ENCODE measurements around the gene TRIM2. TPM values are rescaled to one million over a fixed set of nuclear protein-coding genes. Genes with fewer than 3 reads are reported as not detected.

Gene TRIM2
- total RNA-seq, 2 donors from 2014 or later: 0.32 to 4.4 TPM

DNA sequence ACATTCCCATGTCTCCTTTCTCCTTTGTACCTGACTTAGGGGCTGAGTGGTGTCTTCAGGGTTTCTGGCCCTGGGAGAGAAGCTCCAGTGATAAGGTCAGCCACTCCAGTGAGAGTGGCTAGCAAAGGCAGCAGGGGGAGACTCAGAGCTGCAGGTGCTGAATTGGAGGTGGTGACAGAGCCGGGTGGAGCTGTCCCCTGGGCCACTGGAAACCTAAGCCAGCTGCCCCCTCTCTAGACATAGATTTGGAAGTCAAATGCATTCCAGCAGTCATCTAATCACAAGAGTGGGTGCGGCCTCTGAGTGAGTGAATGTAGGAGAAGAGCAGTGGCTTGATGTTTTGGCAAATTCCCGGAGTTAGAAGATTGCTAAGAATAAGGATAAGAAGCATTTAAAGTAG is 28.5 kb downstream of the TRIM2 start:
- H3K9me3 Mint-ChIP-seq: no peaks in the 10 kb centered on the region
- no peak overlapping the region for H3K27ac Mint-ChIP-seq
- no peak for DNase-seq (ENCODE audit: low spot score in 2 of 2)
- no peak for ATAC-seq
- H3K36me3 Mint-ChIP-seq: no peaks in the 10 kb centered on the region

- Mint-ChIP-seq H3K27ac (no peak overlapping the region), H3K36me3 (no peaks in the 10 kb centered on the region), H3K9me3 (no peaks in the 10 kb centered on the region)
- ATAC-seq (no peak), DNase-seq (ENCODE audit: low spot score in 2 of 2) (no peak)
These were observed 29.6 kb downstream of the TRIM2 start for GRCh38 chr4:153233761-153234371.

GRCh38 chr4:153234885-153235284 is 30.6 kb downstream of the TRIM2 start:
- ATAC-seq (peak; percentile 37 to 50), DNase-seq (ENCODE audit: low spot score in 2 of 2) (no peak)
- Mint-ChIP-seq H3K36me3 (no peaks in the 10 kb centered on the region), H3K9me3 (no peaks in the 10 kb centered on the region), H3K27ac (no peak overlapping the region)

GRCh38 chr4:153238135-153238919 is 34.1 kb downstream of the TRIM2 start:
- H3K36me3 Mint-ChIP-seq: no peaks in the 10 kb centered on the region
- no peak overlapping the region for H3K27ac Mint-ChIP-seq
- ATAC-seq (no peak), DNase-seq (ENCODE audit: low spot score in 2 of 2) (no peak)
- no peaks in the 10 kb centered on the region for H3K9me3 Mint-ChIP-seq

GRCh38 chr4:153239409-153239808 is 35.2 kb downstream of the TRIM2 start:
- DNase-seq (ENCODE audit: low spot score in 2 of 2) (no peak), ATAC-seq (no peak)
- no peaks in the 10 kb centered on the region for H3K36me3 Mint-ChIP-seq
- H3K27ac Mint-ChIP-seq: no peak overlapping the region
- H3K9me3 Mint-ChIP-seq: no peaks in the 10 kb centered on the region

- ATAC-seq (no peak), DNase-seq (ENCODE audit: low spot score in 2 of 2) (no peak)
- H3K36me3 Mint-ChIP-seq: no peaks in the 10 kb centered on the region
- H3K9me3 Mint-ChIP-seq: no peaks in the 10 kb centered on the region
- peak overlapping the region in 1 of 2 donors; percentile 66 for H3K27ac Mint-ChIP-seq
These were observed 37.1 kb downstream of the TRIM2 start for GRCh38 chr4:153241295-153241694.

DNA sequence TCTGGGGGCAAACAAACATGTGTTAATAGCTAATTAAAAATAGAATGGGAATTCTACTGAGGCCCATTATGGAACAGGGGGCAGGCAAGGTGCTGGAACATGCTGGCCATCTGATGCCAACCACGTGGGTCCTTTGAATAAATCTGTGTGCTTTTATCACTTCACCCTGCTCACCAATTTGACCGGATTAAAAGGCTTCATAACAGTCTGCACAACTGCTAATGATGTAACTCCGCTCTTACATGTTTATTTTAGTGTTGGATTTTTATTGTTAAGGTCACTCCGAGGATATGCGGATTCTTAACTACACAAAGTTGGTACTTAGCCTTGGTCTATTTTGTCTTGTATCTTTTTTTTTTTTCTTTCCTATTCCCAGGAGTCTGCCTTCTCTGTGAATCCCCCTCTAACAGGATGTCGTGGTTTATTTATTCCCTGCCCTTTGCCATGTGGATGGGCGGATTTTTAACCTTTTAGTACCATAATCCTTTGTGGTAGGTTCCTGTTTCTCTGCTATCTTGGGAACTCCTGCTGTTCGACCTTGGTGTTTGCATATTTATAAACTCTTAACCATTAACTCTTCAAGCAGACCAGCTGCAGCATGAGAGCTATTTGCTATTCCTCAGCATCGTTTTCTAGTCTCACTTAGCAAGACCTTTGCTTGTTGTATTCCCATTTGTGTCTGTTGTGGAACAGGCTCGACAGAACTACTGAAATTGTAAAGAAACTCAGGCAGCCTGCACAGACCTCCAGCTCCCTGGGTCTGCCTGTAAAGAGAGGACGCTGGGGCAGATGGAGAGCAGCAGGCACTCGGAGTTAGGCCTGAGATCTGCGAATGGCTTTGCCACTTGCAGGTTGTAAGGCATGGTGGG is 38.0 kb downstream of the TRIM2 start:
- Mint-ChIP-seq H3K27ac (peak overlapping the region; percentile 15 to 21), H3K9me3 (no peaks in the 10 kb centered on the region), H3K36me3 (no peaks in the 10 kb centered on the region)
- ATAC-seq (no peak), DNase-seq (ENCODE audit: low spot score in 2 of 2) (no peak)

DNA sequence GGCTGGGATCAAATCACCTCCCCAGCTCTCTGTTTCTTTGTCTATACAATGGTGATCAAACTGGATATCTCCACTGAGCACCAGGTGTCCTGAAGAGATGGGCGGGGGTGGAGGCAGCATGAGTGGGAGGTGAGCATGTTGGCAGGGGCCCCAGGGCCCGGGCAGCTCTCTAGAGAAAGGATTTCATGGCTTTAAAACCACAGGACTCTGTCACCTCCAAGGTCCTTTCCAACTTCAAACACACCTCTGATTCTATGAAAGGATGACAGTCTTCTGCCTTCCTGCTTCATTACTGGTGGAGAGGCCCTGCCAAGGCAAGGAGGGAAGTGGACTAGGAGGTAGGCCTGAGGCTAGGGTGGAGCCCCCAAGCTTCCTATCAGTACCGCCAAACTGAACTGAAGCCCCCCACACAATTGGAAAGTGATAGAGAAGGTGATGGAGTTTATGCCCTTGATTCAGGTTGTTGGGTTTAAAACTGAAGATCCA is 38.6 kb downstream of the TRIM2 start:
- no peaks in the 10 kb centered on the region for H3K9me3 Mint-ChIP-seq
- no peaks in the 10 kb centered on the region for H3K36me3 Mint-ChIP-seq
- H3K27ac Mint-ChIP-seq: peak overlapping the region; percentile 15 to 21
- ATAC-seq: no peak
- DNase-seq (ENCODE audit: low spot score in 2 of 2): no peak

DNA sequence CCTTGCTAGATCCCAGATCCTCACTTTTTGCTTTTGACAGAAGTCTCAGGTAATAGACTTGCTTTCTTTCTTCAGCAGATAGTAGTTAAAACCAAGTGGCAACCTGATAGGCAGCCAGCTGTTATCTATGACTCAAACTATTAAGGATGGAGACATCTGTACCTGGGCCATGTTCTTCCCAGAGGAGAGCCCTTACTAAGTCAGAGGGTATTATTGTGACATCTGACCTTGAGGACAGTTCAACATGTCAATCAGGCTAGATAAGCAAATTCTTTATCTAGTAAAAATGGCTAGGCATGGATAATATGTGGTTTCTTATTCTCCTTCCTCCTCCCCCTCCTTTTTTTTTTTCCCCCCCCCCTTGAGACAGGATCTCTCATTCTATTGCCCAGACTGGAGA is 39.2 kb downstream of the TRIM2 start:
- H3K27ac Mint-ChIP-seq: no peak overlapping the region
- H3K9me3 Mint-ChIP-seq: no peaks in the 10 kb centered on the region
- no peak for ATAC-seq
- no peaks in the 10 kb centered on the region for H3K36me3 Mint-ChIP-seq
- DNase-seq (ENCODE audit: low spot score in 2 of 2): no peak

GRCh38 chr4:153244969-153245368 is 40.7 kb downstream of the TRIM2 start:
- ATAC-seq (no peak), DNase-seq (ENCODE audit: low spot score in 2 of 2) (no peak)
- Mint-ChIP-seq H3K9me3 (no peaks in the 10 kb centered on the region), H3K27ac (no peak overlapping the region), H3K36me3 (no peaks in the 10 kb centered on the region)

DNA sequence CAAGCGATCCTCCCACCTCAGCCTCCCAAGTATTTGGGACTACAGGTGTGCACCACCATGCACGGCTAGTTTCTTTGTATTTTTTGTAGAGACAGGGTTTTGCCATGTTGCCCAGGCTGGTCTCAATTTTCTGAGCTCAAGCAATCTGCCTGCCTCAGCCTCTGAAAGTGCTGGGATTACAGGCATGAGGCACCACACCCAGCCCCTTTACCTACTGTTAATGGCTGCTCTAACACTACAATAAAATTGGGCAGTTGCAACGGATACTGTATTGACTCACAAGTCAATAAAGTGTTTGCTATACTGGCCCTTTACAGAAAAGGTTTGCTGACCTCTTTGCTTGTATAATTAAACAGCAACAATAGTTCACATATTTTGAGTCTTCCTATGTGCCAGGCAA is 41.5 kb downstream of the TRIM2 start:
- ATAC-seq (no peak), DNase-seq (ENCODE audit: low spot score in 2 of 2) (no peak)
- Mint-ChIP-seq H3K27ac (no peak overlapping the region), H3K36me3 (no peaks in the 10 kb centered on the region), H3K9me3 (no peaks in the 10 kb centered on the region)

DNA sequence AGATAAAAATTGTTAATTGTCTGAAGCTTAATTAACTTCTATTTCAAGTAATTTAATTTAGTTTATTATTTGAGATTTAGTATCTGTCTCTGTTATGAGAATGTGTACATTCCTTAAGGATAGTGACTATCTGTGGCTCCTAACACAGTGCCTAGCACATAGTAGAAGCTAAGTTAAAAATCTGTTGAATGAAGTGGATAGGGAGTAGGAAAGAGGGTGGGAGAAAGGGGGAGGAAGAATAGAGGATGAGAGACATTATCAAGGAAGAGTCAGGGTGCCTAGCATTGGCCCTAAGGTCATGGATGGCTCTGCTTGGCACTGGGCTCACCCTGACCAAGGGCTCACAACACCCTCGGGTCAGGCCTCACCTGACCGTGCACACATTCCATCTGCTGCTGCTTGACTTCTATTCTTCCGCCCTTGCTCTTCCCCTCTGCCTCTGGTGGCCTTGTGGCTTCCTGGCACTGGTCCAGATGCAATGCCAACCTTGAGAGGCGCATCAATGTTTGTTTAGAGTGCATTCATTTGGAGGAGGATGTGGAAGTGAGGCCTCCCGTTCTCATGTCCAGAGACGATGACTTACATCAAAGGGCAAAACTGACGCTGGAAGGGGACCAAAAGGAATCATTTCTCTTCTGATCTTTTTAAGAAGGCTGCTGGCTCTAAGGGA is 42.3 kb downstream of the TRIM2 start:
- Mint-ChIP-seq H3K27ac (no peak overlapping the region), H3K36me3 (no peaks in the 10 kb centered on the region), H3K9me3 (no peaks in the 10 kb centered on the region)
- no peak for ATAC-seq
- DNase-seq (ENCODE audit: low spot score in 2 of 2): no peak

- no peaks in the 10 kb centered on the region for H3K36me3 Mint-ChIP-seq
- DNase-seq (ENCODE audit: low spot score in 2 of 2) (no peak), ATAC-seq (no peak)
- H3K27ac Mint-ChIP-seq: no peak overlapping the region
- no peaks in the 10 kb centered on the region for H3K9me3 Mint-ChIP-seq
These were observed 42.9 kb downstream of the TRIM2 start for GRCh38 chr4:153247116-153247490.

- Mint-ChIP-seq H3K9me3 (no peaks in the 10 kb centered on the region), H3K27ac (peak overlapping the region; percentile 39 to 81), H3K36me3 (no peaks in the 10 kb centered on the region)
- DNase-seq (ENCODE audit: low spot score in 2 of 2) (no peak), ATAC-seq (no peak)
These were observed 44.5 kb downstream of the TRIM2 start for GRCh38 chr4:153248641-153249198.

- H3K9me3 Mint-ChIP-seq: no peaks in the 10 kb centered on the region
- H3K36me3 Mint-ChIP-seq: no peaks in the 10 kb centered on the region
- peak; percentile 80 to 92 for DNase-seq (ENCODE audit: low spot score in 2 of 2)
- peak overlapping the region; percentile 39 to 81 for H3K27ac Mint-ChIP-seq
- peak; percentile 95 to 98 for ATAC-seq
These were observed 45.2 kb downstream of the TRIM2 start for GRCh38 chr4:153249199-153250041.

GRCh38 chr4:153252122-153252521 is 47.9 kb downstream of the TRIM2 start:
- no peaks in the 10 kb centered on the region for H3K36me3 Mint-ChIP-seq
- ATAC-seq (no peak), DNase-seq (ENCODE audit: low spot score in 2 of 2) (no peak)
- no peaks in the 10 kb centered on the region for H3K9me3 Mint-ChIP-seq
- H3K27ac Mint-ChIP-seq: no peak overlapping the region
